HG02642 (cell line): ENCODE results near the gene VPREB1.
"Not testable (repeated sequence)": the region's sequence is repeated elsewhere in the genome, so short reads cannot be mapped to it uniquely, and the experiment has no call there.

Source experiments
- ATAC-seq: cut with Tn5 transposase; IDR thresholded peaks from one replicate; pipeline ENCODE4 v1.9.1; 2021; ENCODE audit warnings: mild to moderate bottlenecking; ENCODE audit not compliant: unreplicated experiment, poor library complexity

The VPREB1 gene

GRCh38 chr22:22210889-22211833 lies 33.4 kb upstream of the VPREB1 start:
- no peak for ATAC-seq

- ATAC-seq, result no peak
Measured at GRCh38 chr22:22213231-22213630, 31.4 kb upstream of the VPREB1 start.

GRCh38 chr22:22214819-22215329 lies 29.7 kb upstream of the VPREB1 start:
- no peak for ATAC-seq

- ATAC-seq, result no peak
Measured at GRCh38 chr22:22215659-22216449, 28.7 kb upstream of the VPREB1 start.

- no peak for ATAC-seq
Measured at GRCh38 chr22:22216450-22216959, 28.1 kb upstream of the VPREB1 start.

GRCh38 chr22:22218302-22218701 lies 26.3 kb upstream of the VPREB1 start:
- ATAC-seq, result no peak

GRCh38 chr22:22219140-22219996 lies 25.2 kb upstream of the VPREB1 start:
- ATAC-seq, result no peak

- not testable (repeated sequence) for ATAC-seq
Measured at GRCh38 chr22:22221043-22221442, 23.5 kb upstream of the VPREB1 start.

- ATAC-seq, result no peak
Measured at GRCh38 chr22:22226448-22227187, 18.0 kb upstream of the VPREB1 start.

- no peak for ATAC-seq
Measured at GRCh38 chr22:22228421-22228820, 16.2 kb upstream of the VPREB1 start.

GRCh38 chr22:22228921-22229320 lies 15.7 kb upstream of the VPREB1 start:
- no peak for ATAC-seq

GRCh38 chr22:22229683-22230420 lies 14.7 kb upstream of the VPREB1 start:
- ATAC-seq, result no peak

GRCh38 chr22:22230438-22230837 lies 14.1 kb upstream of the VPREB1 start:
- ATAC-seq, result no peak

GRCh38 chr22:22233081-22233480 lies 11.5 kb upstream of the VPREB1 start:
- no peak for ATAC-seq

GRCh38 chr22:22235558-22235957 lies 9.0 kb upstream of the VPREB1 start:
- no peak for ATAC-seq

GRCh38 chr22:22237521-22237920 lies 7.1 kb upstream of the VPREB1 start:
- no peak for ATAC-seq

GRCh38 chr22:22239311-22239939 lies 5.2 kb upstream of the VPREB1 start:
- ATAC-seq, result no peak

- no peak for ATAC-seq
Measured at GRCh38 chr22:22241554-22241898, 3.1 kb upstream of the VPREB1 start.
